HG03095 (cell line): ENCODE results near the gene ADGRG1.
"Not testable (repeated sequence)": the region's sequence is repeated elsewhere in the genome, so short reads cannot be mapped to it uniquely, and the experiment has no call there.

Source experiments
- ATAC-seq: cut with Tn5 transposase; IDR thresholded peaks from one replicate; pipeline ENCODE4 v1.9.1; 2021; ENCODE audit warnings: moderate library complexity; ENCODE audit not compliant: unreplicated experiment

Gene ADGRG1

DNA sequence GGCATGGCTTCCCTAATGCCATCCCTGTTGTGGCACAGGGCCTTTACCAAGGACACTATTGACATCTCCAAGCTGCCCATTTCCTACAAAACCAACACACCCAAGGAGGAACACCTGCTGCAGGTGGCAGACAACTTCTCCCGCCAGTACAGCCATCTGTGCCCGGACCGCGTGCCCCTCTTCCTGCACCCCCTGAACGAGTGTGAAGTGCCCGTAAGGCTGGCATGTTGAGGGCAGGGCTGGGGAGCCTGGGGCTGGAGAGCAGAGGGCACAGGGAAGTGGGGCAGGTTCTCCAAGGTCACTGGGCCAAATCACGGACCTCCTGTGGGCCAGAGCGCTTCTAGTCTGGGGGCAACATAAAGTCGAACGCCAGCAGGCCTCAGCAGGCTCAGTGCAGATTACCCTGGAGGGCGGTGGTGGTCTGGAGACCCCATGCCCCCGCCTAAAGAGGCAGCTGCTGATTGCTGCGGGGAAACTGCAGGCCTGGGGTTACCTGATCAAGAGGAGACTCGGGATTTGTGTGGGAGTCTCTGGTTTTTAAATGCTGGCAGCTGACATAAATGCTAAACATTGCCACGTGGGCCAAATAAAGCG, 70.5 kb downstream of the ADGRG1 start:
- ATAC-seq = no peak

- ATAC-seq = no peak
Measured at GRCh38 chr16:57699481-57699880, 71.1 kb downstream of the ADGRG1 start.

DNA sequence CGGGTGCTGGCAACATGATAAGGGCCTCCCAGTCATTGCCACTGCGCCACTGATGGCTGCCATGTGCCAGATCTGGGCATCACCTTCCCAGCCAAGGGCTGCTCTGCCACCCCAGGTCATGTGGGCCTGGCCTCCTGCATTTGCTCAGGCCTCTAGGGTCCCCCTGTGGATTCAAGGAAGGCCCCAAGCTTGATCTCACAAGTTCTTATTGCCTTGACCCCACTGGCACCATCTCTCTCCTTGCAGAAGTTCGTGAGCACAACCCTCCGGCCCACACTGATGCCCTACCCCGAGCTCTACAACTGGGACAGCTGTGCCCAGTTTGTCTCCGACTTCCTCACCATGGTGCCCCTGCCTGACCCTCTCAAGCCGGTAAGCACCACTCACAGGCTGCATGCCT, 71.5 kb downstream of the ADGRG1 start:
- no peak for ATAC-seq

DNA sequence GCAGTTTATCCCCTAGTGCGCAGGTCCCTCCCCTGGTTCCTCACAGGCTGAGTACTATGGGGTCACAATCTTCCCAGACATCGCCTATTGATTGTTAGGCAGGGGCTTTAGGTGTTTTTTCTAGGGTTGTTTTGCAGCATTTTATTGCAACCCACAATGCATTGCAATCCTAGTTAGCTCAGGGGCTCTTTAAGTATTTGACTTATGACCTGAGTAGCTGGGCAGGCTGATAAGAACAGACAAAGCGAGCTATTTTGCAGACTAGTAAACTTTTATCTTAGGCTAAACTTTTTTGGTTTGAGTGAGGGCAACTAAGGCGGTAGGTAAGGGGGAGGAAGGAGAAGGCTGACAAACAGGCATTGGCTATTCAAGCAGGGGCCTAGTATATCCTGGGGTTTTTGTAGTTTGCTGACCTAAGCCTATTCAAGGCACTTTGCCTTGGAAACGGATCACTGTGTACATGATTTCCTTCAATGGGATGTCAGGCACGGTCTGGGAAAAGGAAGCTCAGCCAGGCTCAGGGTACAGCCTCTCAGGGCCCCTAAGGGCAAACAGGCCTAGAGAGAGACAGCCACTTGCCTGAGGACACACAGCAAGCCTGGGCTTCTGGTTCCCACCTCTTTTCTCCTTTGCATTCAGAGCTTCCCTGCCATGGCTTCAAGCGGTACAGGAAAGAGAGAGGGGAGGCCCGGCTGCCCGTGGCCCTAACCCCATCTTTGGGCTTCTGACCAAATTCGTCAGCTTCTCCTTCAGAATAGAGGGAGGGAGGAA, 72.5 kb downstream of the ADGRG1 start:
- no peak for ATAC-seq

GRCh38 chr16:57701759-57702371, 73.4 kb downstream of the ADGRG1 start:
- no peak for ATAC-seq

DNA sequence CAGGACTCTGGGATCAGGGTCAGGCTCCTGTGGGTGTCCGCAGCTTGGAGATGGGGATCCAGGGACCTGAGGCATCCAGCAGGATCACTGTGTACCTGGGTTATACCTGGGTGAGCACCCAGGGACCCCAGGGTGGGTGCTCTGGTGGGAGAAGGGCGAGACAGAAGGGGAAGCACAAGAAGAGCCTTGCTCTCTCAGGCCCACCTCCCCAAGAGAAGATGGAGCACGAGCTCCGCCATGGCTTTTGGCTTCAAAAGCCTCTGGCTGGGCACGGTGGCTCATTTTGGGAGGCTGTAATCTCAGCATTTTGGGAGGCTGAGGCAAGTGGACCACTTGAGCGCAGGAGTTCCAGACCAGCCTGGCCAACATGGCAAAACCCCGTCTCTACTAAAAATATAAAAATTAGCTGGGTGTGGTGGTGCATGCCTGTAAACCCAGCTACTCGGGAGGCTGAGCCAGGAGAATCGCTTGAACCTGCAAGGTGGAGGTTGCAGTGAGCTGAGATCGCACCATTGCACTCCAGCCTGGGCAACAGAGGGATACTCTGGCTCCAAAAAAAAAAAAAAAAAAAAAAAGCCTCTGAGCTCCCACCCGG, 75.1 kb downstream of the ADGRG1 start:
- ATAC-seq = no peak

DNA sequence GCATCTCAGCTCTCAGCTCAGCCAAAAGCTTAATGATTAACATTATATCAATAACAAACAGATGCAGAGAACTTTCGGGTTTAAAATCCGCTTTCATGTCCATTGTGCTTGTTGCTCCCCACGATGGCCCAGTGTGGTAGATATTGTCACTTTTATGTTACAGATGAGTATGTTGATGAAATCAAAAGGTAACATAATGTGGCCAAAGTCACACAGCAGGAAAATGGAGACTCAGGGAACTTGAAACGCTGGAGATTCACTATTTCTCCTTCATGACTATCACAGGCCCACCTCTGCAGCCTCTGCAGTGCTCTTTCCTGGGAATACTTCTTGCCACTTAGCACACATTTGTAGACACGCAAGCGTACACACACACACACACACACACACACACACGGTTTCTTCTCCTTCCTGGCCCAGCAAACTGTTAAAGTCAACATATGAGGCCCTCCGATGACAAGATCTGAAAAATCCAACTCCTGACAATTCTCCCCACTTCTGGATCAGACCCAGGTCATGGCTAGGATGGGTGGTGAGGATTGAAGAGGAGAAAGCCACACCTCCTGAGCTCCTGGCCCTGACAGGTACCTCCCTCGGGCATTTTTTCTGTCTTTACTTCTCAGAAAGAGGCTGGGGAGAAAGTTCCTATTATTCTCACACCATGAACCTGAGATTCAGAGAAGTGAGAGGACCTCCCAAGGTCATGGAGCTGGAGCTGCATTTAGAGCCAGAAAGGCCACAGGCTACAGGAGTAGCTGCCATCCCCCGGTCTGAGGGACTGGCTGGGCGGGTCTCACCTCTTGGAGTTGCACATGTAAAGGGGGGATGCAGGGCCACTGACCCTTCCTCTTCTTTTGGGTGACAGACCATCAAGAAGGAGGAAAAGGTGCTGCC, 75.8 kb downstream of the ADGRG1 start:
- no peak for ATAC-seq

DNA sequence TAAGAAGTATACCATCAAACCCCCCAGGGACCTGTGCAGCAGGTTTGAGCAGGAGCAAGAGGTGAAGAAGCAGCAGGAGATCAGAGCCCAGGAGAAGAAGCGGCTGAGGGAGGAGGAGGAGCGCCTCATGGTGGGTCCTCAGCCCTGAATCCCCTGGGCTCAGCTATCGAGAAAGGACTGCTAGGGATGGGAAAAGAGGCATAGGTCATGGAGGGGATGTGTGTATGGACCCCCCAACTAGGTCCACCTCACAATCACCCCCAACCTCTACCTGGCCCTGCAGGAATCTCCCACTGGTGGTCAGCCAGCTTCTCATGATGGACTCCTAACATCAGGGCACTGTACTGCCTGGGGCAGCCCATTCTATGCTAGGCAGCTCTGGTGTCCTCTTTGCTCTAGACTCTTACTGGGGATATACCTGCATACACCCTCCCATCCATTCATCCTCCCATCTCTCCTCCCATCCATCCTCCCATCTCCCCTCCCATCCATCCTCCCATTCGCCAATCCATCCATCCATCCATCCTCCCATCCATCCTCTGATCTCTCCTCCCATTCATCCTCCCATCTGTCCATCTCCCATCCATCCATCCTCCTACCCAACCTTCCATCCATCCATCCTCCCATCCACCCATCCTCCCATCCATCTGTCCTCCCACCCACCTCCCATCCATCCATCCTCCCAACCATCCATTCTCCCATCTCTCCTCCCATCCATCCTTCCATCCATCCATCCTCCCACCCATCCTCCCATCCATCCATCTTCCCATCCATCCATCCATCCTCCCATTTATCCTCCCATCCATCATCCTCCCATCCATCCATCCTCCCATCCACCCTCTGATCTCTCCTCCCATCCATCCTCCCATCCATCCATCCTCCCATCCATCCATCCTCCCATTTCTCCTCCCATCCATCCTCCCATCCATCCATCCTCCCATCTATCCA, 76.7 kb downstream of the ADGRG1 start:
- no peak for ATAC-seq

DNA sequence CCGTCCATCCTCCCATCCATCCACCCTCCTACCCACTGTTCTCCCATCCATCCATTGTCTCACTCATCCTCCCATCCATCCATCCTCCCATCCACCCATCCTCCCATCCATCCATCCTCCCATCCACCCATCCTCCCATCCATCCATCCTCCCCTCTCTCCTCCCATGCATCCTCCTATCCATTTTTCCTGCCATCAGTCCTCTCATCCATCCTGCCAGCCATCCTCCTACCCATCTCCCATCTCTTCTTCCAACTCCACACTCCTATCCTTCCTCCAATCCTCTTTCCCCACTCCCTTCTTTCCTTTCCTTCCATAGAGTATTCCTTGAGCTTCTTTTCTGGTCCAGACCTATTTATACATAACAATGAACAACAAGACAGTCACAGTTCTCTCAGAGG, 78.3 kb downstream of the ADGRG1 start:
- no peak for ATAC-seq

DNA sequence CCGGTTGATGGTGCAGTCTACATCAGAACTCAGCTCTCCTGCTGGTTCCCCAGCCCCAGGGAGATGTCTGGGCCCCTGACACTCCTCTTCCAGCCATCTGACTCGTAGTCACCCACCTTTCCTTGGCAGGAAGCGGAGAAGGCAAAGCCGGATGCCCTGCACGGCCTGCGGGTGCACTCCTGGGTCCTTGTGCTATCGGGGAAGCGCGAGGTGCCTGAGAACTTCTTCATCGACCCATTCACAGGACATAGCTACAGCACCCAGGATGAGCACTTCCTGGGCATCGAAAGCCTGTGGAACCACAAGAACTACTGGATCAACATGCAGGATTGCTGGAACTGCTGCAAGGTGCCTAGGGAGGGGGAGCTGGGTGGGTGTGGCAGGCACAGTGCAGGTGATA, 78.9 kb downstream of the ADGRG1 start:
- ATAC-seq = no peak

GRCh38 chr16:57708168-57708567, 79.7 kb downstream of the ADGRG1 start:
- no peak for ATAC-seq

- no peak for ATAC-seq
Measured at GRCh38 chr16:57709663-57710062, 81.2 kb downstream of the ADGRG1 start.

GRCh38 chr16:57711346-57711745, 82.9 kb downstream of the ADGRG1 start:
- no peak for ATAC-seq

- ATAC-seq = no peak
Measured at GRCh38 chr16:57711993-57712392, 83.6 kb downstream of the ADGRG1 start.

DNA sequence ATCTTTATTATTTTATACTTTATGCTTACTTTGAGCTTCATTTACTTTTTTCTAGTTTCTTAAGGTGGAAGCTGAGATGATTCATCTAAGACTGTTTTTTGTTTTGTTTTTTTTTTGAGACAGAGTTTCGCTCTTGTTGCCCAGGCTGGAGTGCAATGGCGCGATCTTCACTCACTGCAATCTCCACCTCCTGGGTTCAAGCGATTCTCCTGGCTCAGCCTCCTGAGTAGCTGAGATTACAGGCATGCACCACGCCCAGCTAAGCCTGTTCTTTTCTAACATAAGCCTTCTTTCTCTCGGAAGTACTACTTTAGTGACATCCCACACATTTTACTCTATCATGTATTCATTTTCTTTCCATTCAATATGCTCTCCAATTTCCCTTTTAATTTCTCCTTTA, 84.1 kb downstream of the ADGRG1 start:
- not testable (repeated sequence) for ATAC-seq

GRCh38 chr16:57713596-57713995, 85.2 kb downstream of the ADGRG1 start:
- no peak for ATAC-seq

DNA sequence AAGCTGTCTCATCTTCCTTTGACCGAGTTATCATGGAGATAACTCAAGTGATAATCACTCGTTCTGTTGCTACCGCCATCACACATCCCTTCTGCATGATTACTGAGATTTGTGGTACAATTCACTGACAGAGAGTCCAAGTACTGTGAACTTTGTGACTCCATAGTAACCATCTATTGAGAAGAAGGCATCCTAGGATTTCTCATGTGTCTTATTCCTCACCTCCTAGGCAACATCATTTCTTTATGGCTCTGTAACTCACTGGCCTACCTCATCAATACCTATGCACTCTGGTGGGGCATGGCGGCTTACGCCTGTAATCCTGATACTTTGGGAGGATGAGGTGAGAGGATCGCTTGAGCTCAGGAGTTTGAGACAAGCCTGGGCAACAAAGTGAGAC, 85.6 kb downstream of the ADGRG1 start:
- no peak for ATAC-seq
